Caco-2 (cell line): ENCODE results near the gene SLC39A11. TPM values are rescaled to one million over a fixed set of nuclear protein-coding genes. Genes with fewer than 3 reads are reported as not detected.

Source experiments
- BruUV-seq: library from RNA; stranded (reverse); fragments of 400-500 nt; replicated peaks from 2 replicates; lab custom pipeline; 2021; lab: Mats Ljungman, UMichigan
- CTCF ChIA-PET: fragments of 300-600 bp; sonication (Branson Sonifier 250); formaldehyde crosslinking; loops from one replicate; lab custom pipeline; 2022; ENCODE audit warnings: antibody characterized with exemption; lab: Charles Lee
- POLR2A ChIA-PET: fragments of 300-600 bp; sonication (Branson Sonifier 250); formaldehyde crosslinking; loops from one replicate; lab custom pipeline; 2022; ENCODE audit warnings: antibody characterized with exemption; lab: Charles Lee
- DNase-seq, 2 experiments: peaks; one replicate each; pipeline versions ENCODE4 v3.0.0 to v3.0.0-alpha.2; 2020 to 2022
- H3K27me3 ChIP-seq: replicated peaks from 2 replicates; pipeline ENCODE4 v1.6.0; 2011; ENCODE audit warnings: low read length; ENCODE audit not compliant: control insufficient read depth, insufficient read depth
- H3K36me3 ChIP-seq: 2 replicates; pipeline ENCODE4 v1.5.1; 2011; ENCODE audit warnings: low read length; ENCODE audit not compliant: control insufficient read depth, insufficient read depth
- H3K4me1 ChIP-seq: fragments of 250-450 bp; sonication (Bioruptor Pico); 2 replicates; pipeline ENCODE4 v1.5.1; 2020; ENCODE audit warnings: mild to moderate bottlenecking
- H3K4me3 ChIP-seq: 2 replicates; pipeline ENCODE4 v1.5.1; 2011; ENCODE audit warnings: low read depth, mild to moderate bottlenecking, control low read depth, low read length
- H3K9me3 ChIP-seq: fragments of 250-450 bp; sonication (Bioruptor Pico); 2 replicates; pipeline ENCODE4 v1.5.1; 2020; ENCODE audit warnings: mild to moderate bottlenecking, moderate library complexity
- H3K27ac Mint-ChIP-seq: one replicate; pipeline ENCODE4 v1.8.0; 2022; ENCODE audit warnings: mixed read lengths; ENCODE audit not compliant: unreplicated experiment
- H3K27me3 Mint-ChIP-seq: one replicate; pipeline ENCODE4 v1.8.0; 2022; ENCODE audit warnings: mixed read lengths; ENCODE audit not compliant: insufficient read depth, unreplicated experiment
- H3K36me3 Mint-ChIP-seq: one replicate; pipeline ENCODE4 v1.8.0; 2022; ENCODE audit warnings: mild to moderate bottlenecking, mixed read lengths; ENCODE audit not compliant: insufficient read depth, unreplicated experiment
- H3K4me1 Mint-ChIP-seq: one replicate; pipeline ENCODE4 v1.8.0; 2022; ENCODE audit warnings: low read depth, mixed read lengths; ENCODE audit not compliant: unreplicated experiment
- H3K4me3 Mint-ChIP-seq: one replicate; pipeline ENCODE4 v1.8.0; 2022; ENCODE audit warnings: mild to moderate bottlenecking, moderate library complexity, mixed read lengths; ENCODE audit not compliant: unreplicated experiment
- H3K9me3 Mint-ChIP-seq: one replicate; pipeline ENCODE4 v1.8.0; 2022; ENCODE audit warnings: mixed read lengths; ENCODE audit not compliant: unreplicated experiment
- CTCF ChIP-seq, 2 experiments: fragments of 200-600 bp in 1 of 2; IDR thresholded peaks; 1 replicate in 1 of 2; 2 replicates in 1 of 2; pipeline versions ENCODE4 v1.5.1 to v1.8.0; 2011 to 2022; ENCODE audit warnings: antibody characterized with exemption in 1 of 2, control low read depth in 1 of 2, inconsistent platforms in 1 of 2, low read depth in 1 of 2, low read length in 1 of 2, mild to moderate bottlenecking in 1 of 2, moderate library complexity in 1 of 2; ENCODE audit not compliant: insufficient read depth in 1 of 2, severe bottlenecking in 1 of 2, unreplicated experiment in 1 of 2
- intact Hi-C: fragments of 100-400 bp; cut with micrococcal nuclease; formaldehyde crosslinking; loops from one replicate; pipeline ENCODE4 v1.10.0; 2022; ENCODE audit not compliant: unreplicated experiment
- total RNA-seq: library from RNA; stranded (reverse); gene quantifications from 2 replicates; pipeline ENCODE4 v1.2.3, GENCODE V29; 2022

The SLC39A11 gene
- total RNA-seq, 1 experiment from 2014 or later: 26.4 TPM

GRCh38 chr17:72869630-72870029, 222.9 kb downstream of the SLC39A11 start:
- Mint-ChIP-seq H3K36me3 (no peaks in the 10 kb centered on the region), H3K4me3 (no peak overlapping the region), H3K27ac (no peak overlapping the region), H3K9me3 (peaks cover 23% of the 10 kb centered on the region), H3K4me1 (no peaks in the 10 kb centered on the region), H3K27me3 (no peaks in the 10 kb centered on the region)
- POLR2A ChIA-PET: no interaction called here
- no peak overlapping the region for H3K4me3 ChIP-seq
- no peaks in the 10 kb centered on the region for H3K27me3 ChIP-seq
- peaks cover 3% of the 10 kb centered on the region; the same call in 1 of the 2 replicates for H3K9me3 ChIP-seq
- CTCF ChIA-PET: no interaction called here
- TF ChIP-seq CTCF (IDR thresholded peaks at IDR 0.05; ENCODE audit: insufficient read depth in 1 of 2, low read depth in 1 of 2, low read length in 1 of 2, severe bottlenecking in 1 of 2, unreplicated experiment in 1 of 2): no peak
- DNase-seq: no peak
- no TSS peak for BruUV-seq
- no peaks in the 10 kb centered on the region for H3K4me1 ChIP-seq
- no peaks in the 10 kb centered on the region for H3K36me3 ChIP-seq
- intact Hi-C loops: no loop called here

GRCh38 chr17:72865954-72866353, 226.5 kb downstream of the SLC39A11 start:
- CTCF ChIA-PET: no interaction called here
- H3K36me3 ChIP-seq: no peaks in the 10 kb centered on the region
- H3K27me3 ChIP-seq: no peaks in the 10 kb centered on the region
- DNase-seq: no peak
- intact Hi-C loops: no loop called here
- no peak overlapping the region for H3K4me3 ChIP-seq
- peaks cover 3% of the 10 kb centered on the region; the same call in 1 of the 2 replicates for H3K9me3 ChIP-seq
- Mint-ChIP-seq H3K4me3 (no peak overlapping the region), H3K36me3 (no peaks in the 10 kb centered on the region), H3K9me3 (peaks cover 18% of the 10 kb centered on the region), H3K27ac (no peak overlapping the region), H3K4me1 (no peaks in the 10 kb centered on the region), H3K27me3 (no peaks in the 10 kb centered on the region)
- POLR2A ChIA-PET: no interaction called here
- no peaks in the 10 kb centered on the region for H3K4me1 ChIP-seq
- no peak for TF ChIP-seq CTCF (IDR thresholded peaks at IDR 0.05; ENCODE audit: insufficient read depth in 1 of 2, low read depth in 1 of 2, low read length in 1 of 2, severe bottlenecking in 1 of 2, unreplicated experiment in 1 of 2)
- no TSS peak for BruUV-seq

- BruUV-seq: no TSS peak
- no peaks in the 10 kb centered on the region for H3K27me3 ChIP-seq
These were observed 228.8 kb downstream of the SLC39A11 start for GRCh38 chr17:72863526-72864211.

More at GRCh38 chr17:72863526-72864211, 228.8 kb downstream of the SLC39A11 start:
- Mint-ChIP-seq H3K36me3 (no peaks in the 10 kb centered on the region), H3K27ac (no peak overlapping the region), H3K4me1 (no peaks in the 10 kb centered on the region), H3K27me3 (no peaks in the 10 kb centered on the region), H3K9me3 (peaks cover 18% of the 10 kb centered on the region), H3K4me3 (no peak overlapping the region)
- intact Hi-C loops: no loop called here
- POLR2A ChIA-PET: no interaction called here
- CTCF ChIA-PET: no interaction called here
- Histone ChIP-seq H3K9me3 (peaks cover 3% of the 10 kb centered on the region; the same call in 1 of the 2 replicates), H3K4me1 (no peaks in the 10 kb centered on the region), H3K4me3 (no peak overlapping the region), H3K36me3 (no peaks in the 10 kb centered on the region)
- TF ChIP-seq CTCF (IDR thresholded peaks at IDR 0.05; ENCODE audit: insufficient read depth in 1 of 2, low read depth in 1 of 2, low read length in 1 of 2, severe bottlenecking in 1 of 2, unreplicated experiment in 1 of 2): no peak
- no peak for DNase-seq
